Neutrophil (primary cell): ENCODE data around the gene OPA3.

Source experiments
- H3K27ac ChIP-seq: fragments of 200-600 bp; sonication (generic); 2 replicates; pipeline ENCODE4 v1.5.1; 2016; ENCODE audit warnings: mild to moderate bottlenecking, moderate library complexity
- H3K27me3 ChIP-seq: fragments of 200-600 bp; sonication (generic); 2 replicates; pipeline ENCODE4 v1.6.0; 2016; ENCODE audit warnings: mild to moderate bottlenecking
- H3K36me3 ChIP-seq: fragments of 200-600 bp; sonication (generic); 2 replicates; pipeline ENCODE4 v1.5.1; 2017
- H3K4me1 ChIP-seq, 2 experiments: fragments of 200-600 bp in 1 of 2; sonication (generic) in 1 of 2; 1 replicate in 1 of 2; 2 replicates in 1 of 2; pipeline versions ENCODE4 v1.5.1 to v1.6.1; 2013 to 2016; ENCODE audit warnings: low read depth in 1 of 2, low read length in 1 of 2, mild to moderate bottlenecking in 1 of 2, moderate library complexity in 1 of 2; ENCODE audit not compliant: control insufficient read depth in 1 of 2, insufficient read depth in 1 of 2
- H3K4me3 ChIP-seq, 2 experiments: fragments of 200-600 bp in 1 of 2; sonication (generic) in 1 of 2; 1 replicate in 1 of 2; 2 replicates in 1 of 2; pipeline ENCODE4 v1.5.1; 2013 to 2016; ENCODE audit warnings: low read depth in 1 of 2, low read length in 1 of 2, mild to moderate bottlenecking in 1 of 2, moderate library complexity in 1 of 2
- H3K9me3 ChIP-seq: fragments of 200-600 bp; sonication (generic); 2 replicates; pipeline ENCODE4 v1.5.1; 2016
- TF ChIP-seq, protein P1 (sequence below): fragments of 200-600 bp; sonication (generic); IDR thresholded peaks from 2 replicates; pipeline ENCODE4 v1.5.1; 2016; ENCODE audit warnings: antibody characterized with exemption

The OPA3 gene

DNA sequence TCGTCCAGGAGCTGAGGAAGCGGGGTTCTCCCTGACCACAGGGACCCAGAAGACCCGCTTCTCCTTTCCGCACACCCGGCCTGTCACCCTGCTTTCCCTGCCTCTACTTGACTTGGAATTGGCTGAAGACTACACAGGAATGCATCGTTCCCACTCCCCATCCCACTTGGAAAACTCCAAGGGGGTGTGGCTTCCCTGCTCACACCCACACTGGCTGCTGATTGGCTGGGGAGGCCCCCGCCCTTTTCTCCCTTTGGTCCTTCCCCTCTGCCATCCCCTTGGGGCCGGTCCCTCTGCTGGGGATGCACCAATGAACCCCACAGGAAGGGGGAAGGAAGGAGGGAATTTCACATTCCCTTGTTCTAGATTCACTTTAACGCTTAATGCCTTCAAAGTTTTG is 58.5 kb downstream of the OPA3 start:
- Histone ChIP-seq H3K9me3 (peaks cover 6% of the 10 kb centered on the region), H3K27me3 (no peaks in the 10 kb centered on the region), H3K36me3 (peaks cover 83% of the 10 kb centered on the region), H3K4me3 (peak overlapping the region in 1 of 2 experiments; percentile 11), H3K27ac (peak overlapping the region; percentile 75), H3K4me1 (peaks cover 67 to 83% of the 10 kb centered on the region in 2 experiments)
- TF ChIP-seq, protein P1, sequence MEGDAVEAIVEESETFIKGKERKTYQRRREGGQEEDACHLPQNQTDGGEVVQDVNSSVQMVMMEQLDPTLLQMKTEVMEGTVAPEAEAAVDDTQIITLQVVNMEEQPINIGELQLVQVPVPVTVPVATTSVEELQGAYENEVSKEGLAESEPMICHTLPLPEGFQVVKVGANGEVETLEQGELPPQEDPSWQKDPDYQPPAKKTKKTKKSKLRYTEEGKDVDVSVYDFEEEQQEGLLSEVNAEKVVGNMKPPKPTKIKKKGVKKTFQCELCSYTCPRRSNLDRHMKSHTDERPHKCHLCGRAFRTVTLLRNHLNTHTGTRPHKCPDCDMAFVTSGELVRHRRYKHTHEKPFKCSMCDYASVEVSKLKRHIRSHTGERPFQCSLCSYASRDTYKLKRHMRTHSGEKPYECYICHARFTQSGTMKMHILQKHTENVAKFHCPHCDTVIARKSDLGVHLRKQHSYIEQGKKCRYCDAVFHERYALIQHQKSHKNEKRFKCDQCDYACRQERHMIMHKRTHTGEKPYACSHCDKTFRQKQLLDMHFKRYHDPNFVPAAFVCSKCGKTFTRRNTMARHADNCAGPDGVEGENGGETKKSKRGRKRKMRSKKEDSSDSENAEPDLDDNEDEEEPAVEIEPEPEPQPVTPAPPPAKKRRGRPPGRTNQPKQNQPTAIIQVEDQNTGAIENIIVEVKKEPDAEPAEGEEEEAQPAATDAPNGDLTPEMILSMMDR, result no peak

DNA sequence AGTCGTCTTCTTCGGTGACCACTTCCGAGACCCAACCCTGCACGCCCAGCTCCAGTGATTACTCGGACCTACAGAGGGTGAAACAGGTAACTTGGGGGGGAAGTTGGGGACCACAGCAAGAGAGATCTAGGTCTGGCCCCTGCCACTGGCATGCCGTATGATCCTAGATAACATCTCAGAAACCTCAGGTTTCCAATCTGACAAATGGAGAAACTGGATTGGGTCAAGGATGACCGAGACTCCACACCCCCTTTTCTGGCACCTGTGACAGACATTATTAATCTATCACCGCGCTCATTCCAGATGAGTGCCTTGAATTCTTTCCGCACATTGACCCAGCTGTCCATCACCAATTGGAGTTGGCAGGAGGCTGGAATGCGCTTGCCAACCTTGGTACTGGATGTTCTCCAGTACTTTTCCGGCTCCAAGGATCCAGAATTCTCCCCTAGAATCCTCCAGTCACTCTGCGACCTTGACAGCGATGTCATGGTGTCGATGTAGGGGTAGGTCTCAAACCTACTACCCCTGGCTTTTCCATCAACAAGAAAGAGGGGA is 60.0 kb downstream of the OPA3 start:
- Histone ChIP-seq H3K9me3 (peaks cover 6% of the 10 kb centered on the region), H3K27me3 (no peaks in the 10 kb centered on the region), H3K36me3 (peaks cover 98% of the 10 kb centered on the region), H3K4me1 (peaks cover 74 to 90% of the 10 kb centered on the region in 2 experiments), H3K4me3 (no peak overlapping the region), H3K27ac (peak overlapping the region; percentile 75)
- TF ChIP-seq, protein P1, result no peak

DNA sequence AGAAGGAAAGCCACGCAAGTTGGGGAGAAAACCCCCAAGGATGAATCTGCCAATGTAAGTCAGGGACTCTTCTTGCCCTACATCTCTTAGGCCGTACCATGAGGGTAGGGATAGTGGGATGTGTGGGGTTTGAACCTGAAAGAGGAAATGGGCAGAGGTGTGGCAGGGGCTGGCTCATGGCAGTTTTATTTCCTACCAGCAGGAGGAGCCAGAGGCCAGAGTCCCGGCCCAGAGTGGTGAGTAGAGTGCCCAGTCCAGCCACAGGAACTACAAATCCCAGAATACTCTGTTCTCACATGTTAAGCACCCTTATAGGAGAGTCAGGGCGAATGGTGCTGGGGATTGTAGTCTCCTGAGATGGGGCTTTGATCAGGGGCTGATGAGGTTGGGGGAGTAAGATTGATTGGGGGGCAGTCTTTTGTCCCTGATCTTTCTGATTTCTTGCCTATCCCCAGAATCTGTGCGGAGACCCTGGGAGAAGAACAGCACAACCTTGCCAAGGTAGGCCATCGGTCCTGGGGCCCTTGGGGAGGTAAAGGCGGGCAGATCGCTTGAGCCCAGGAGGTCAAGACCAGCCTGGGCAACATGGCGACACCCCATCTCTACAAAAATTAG is 60.9 kb downstream of the OPA3 start:
- TF ChIP-seq, protein P1, result peak; percentile 96
- Histone ChIP-seq H3K27me3 (no peaks in the 10 kb centered on the region), H3K4me3 (peak overlapping the region in 1 of 2 experiments; percentile 10), H3K27ac (peak overlapping the region; percentile 75), H3K36me3 (peaks cover 100% of the 10 kb centered on the region), H3K9me3 (peaks cover 6% of the 10 kb centered on the region), H3K4me1 (peaks cover 68 to 87% of the 10 kb centered on the region in 2 experiments)

DNA sequence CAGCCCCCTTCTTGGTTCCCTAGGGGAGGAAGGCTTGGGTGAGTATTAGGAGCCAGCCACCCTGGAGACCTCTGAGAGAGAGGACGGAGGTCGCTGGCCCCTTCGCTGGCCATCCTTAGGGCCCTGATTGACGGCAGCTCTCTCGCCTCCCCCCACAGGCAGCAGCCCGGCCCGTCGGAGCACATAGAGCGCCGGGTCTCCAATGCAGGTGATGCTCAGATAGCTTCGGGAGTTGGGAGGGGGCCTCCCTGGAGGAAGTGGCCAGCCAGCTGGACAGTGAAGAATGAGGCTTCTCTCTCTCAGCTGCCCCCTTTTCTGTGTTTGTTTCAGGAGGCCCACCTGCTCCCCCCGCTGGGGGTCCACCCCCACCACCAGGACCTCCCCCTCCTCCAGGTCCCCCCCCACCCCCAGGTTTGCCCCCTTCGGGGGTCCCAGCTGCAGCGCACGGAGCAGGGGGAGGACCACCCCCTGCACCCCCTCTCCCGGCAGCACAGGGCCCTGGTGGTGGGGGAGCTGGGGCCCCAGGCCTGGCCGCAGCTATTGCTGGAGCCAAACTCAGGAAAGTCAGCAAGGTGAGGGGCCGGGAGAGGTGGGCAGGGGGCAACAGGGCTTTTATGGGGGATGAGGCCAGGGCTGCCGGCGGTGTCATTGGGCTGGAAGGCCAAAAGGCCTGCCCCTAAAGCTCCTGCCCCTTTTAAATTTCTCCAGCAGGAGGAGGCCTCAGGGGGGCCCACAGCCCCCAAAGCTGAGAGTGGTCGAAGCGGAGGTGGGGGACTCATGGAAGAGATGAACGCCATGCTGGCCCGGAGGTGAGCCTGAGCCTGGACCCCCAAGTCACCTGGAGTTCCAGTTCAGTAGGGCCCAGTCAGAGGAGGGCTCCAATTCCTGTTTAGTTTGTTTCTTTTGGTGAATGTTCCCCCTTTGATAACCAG is 62.3 kb downstream of the OPA3 start:
- Histone ChIP-seq H3K27ac (peak overlapping the region; percentile 75), H3K4me1 (peaks cover 72 to 87% of the 10 kb centered on the region in 2 experiments), H3K36me3 (peaks cover 100% of the 10 kb centered on the region), H3K4me3 (peak overlapping the region in 1 of 2 experiments; percentile 10), H3K9me3 (peaks cover 6% of the 10 kb centered on the region), H3K27me3 (no peaks in the 10 kb centered on the region)
- TF ChIP-seq, protein P1, result no peak

DNA sequence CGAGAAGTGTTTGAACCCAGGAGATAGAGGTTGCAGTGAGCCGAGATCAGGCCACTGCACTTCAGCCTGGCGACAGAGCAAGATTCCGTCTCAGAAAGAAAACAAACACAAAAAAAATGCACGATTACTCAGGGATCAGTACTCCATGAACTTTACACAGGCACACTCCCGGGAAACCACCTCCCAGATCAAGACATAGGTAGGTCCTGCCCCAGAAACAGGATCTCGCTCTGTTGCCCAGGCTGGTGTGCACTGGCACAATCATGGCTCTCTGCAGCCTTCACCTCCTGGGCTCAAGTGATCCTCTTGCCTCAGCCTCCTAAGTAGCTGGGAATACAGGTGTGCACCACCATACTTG is 66.2 kb downstream of the OPA3 start:
- Histone ChIP-seq H3K27me3 (no peaks in the 10 kb centered on the region), H3K9me3 (no peaks in the 10 kb centered on the region), H3K36me3 (peaks cover 91% of the 10 kb centered on the region), H3K4me3 (no peak overlapping the region), H3K27ac (peak overlapping the region; percentile 100), H3K4me1 (peaks cover 81 to 89% of the 10 kb centered on the region in 2 experiments)
- TF ChIP-seq, protein P1, result no peak
